ENCODE results near the gene POLH.

DNA sequence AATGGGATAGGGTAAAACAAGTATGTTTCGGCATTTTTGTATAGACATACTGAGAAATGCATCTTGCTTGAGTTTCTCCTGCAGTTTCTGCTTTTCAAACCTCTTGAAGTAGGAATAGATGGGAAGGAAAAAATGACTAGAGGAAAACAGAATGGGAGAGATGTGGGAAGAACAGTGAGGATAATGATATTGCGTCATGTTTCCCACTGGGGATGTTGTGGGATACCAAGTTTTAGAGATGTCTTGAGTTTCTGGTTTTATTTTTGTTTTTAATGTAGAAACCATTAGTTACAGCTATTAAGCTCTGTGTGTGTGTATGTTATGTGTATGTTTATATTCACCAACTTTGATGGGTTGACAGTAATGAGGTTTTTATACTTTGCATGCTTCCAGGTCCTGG lies 24.6 kb downstream of the POLH start:
- TF ChIP-seq POLR2A (IDR thresholded peaks at IDR 0.05; ENCODE audit: low read depth, low read length) (no peak), POLR2AphosphoS5 (IDR thresholded peaks at IDR 0.05; ENCODE audit: low read depth, low read length) (no peak)

All from GM12891 (cell line).